NB4 (cell line): Measurements from ENCODE around the gene ZNF488.

Experiments used
- CTCF ChIP-seq: IDR thresholded peaks from one replicate; pipeline ENCODE4 v1.5.1; 2012; ENCODE audit warnings: low read depth, low read length
- POLR2A ChIP-seq: IDR thresholded peaks from 2 replicates; pipeline ENCODE4 v1.6.1; 2011; ENCODE audit warnings: mild to moderate bottlenecking; ENCODE audit not compliant: insufficient read length; ENCODE audit errors: extremely low read depth

- no peak for TF ChIP-seq CTCF
- no peak for TF ChIP-seq POLR2A
Measured at GRCh38 chr10:47414227-47414592, 30.1 kb upstream of the ZNF488 start.
